Vagina (tissue), 2 donors: ENCODE data around the gene MMEL1.

Experiments
- POLR2AphosphoS5 ChIP-seq, 2 donors: sonication (generic); formaldehyde crosslinking; IDR thresholded peaks; one replicate each; pipeline ENCODE4 v1.9.0; 2017; ENCODE audit warnings: antibody characterized with exemption in 2 of 2, mild to moderate bottlenecking in 2 of 2, low read depth in 1 of 2; ENCODE audit not compliant: insufficient read depth in 1 of 2
- TF ChIP-seq, protein P1 (sequence below), 3 experiments: fragments of 450-650 bp in 2 of 3; fragments of 200-600 bp in 1 of 3; sonication (generic) in 1 of 3; IDR thresholded peaks; one replicate each; pipeline ENCODE4 v1.5.1; 2017 to 2019; ENCODE audit warnings: antibody characterized with exemption in 3 of 3, mild to moderate bottlenecking in 2 of 3, moderate library complexity in 2 of 3

DNA sequence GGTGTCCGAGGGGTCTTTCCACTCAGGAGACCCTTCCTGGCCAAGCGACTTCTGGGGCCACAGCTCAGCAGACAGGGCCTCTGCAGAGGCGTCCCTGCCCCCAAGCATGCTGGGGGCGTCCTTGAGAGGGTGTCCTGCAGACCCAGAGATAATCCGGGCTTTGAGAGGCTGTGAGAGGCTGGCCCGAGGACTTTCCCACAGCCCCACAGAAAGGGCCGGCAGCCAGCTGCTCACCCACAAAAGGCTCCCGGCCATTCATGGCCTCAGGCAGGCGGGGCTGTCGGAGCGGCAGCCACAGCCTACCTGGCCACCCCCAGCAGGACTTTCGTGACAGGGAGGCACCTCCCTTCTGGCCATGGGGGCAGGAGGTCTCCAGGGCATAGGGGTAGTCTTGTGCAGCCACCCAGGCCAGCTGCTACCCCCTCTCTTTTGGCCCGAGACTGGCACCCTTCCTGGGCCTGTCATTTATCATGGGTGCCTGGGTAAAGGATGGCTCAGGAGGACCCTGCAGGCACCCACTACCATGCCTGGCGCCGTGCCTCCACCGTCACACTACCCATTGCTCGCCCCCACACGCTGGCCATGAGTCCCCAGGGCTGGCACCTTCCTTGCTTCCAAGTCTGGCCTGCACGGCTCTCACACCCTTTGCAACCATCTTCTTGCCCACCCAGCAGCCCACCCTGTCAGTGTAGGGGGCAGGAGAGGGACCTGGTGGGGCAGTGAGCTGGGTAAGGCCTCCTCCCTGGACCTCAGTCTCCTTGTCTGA, 87.8 kb downstream of the MMEL1 start:
- TF ChIP-seq, protein P1, sequence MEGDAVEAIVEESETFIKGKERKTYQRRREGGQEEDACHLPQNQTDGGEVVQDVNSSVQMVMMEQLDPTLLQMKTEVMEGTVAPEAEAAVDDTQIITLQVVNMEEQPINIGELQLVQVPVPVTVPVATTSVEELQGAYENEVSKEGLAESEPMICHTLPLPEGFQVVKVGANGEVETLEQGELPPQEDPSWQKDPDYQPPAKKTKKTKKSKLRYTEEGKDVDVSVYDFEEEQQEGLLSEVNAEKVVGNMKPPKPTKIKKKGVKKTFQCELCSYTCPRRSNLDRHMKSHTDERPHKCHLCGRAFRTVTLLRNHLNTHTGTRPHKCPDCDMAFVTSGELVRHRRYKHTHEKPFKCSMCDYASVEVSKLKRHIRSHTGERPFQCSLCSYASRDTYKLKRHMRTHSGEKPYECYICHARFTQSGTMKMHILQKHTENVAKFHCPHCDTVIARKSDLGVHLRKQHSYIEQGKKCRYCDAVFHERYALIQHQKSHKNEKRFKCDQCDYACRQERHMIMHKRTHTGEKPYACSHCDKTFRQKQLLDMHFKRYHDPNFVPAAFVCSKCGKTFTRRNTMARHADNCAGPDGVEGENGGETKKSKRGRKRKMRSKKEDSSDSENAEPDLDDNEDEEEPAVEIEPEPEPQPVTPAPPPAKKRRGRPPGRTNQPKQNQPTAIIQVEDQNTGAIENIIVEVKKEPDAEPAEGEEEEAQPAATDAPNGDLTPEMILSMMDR (IDR thresholded peaks at IDR 0.05) = no peak
- TF ChIP-seq POLR2AphosphoS5 (IDR thresholded peaks at IDR 0.05; ENCODE audit: insufficient read depth in 1 of 2, low read depth in 1 of 2) = no peak
